Body of pancreas (tissue), 4 donors: Measurements from ENCODE around the gene NRIP2. TPM values are rescaled to one million over a fixed set of nuclear protein-coding genes. Genes with fewer than 3 reads are reported as not detected.

Source experiments
- ATAC-seq: fragments of 150-250 bp; one replicate; pipeline ENCODE4 v1.9.1; 2016
- DNase-seq, 4 donors: peaks; one replicate each; pipeline ENCODE4 v3.0.0-alpha.2; 2019
- H3K27ac ChIP-seq, 4 donors: fragments of 200-600 bp; sonication (generic); 1 replicate in 3 of 4; 2 replicates in 1 of 4; pipeline versions ENCODE4 v1.5.1 to v1.6.1; 2016 to 2019; ENCODE audit warnings: mild to moderate bottlenecking in 1 of 4, mixed read lengths in 1 of 4, moderate library complexity in 1 of 4
- H3K27me3 ChIP-seq, 2 donors: fragments of 200-600 bp; sonication (generic); one replicate each; pipeline ENCODE4 v1.6.0; 2016; ENCODE audit warnings: mild to moderate bottlenecking in 1 of 2
- H3K36me3 ChIP-seq, 2 donors: fragments of 200-600 bp; sonication (generic); replicated peaks in 1 of 2; 2 replicates each; pipeline ENCODE4 v1.5.1; 2016; ENCODE audit warnings: low read depth in 2 of 2; ENCODE audit not compliant: insufficient read depth in 1 of 2
- H3K4me1 ChIP-seq: fragments of 200-600 bp; sonication (generic); one replicate; pipeline ENCODE4 v1.6.0; 2016
- H3K4me3 ChIP-seq, 2 donors: fragments of 200-600 bp; sonication (generic); 1 replicate in 1 of 2; 2 replicates in 1 of 2; pipeline ENCODE4 v1.5.1; 2016 to 2019
- H3K9me3 ChIP-seq, 3 donors: fragments of 200-600 bp; sonication (generic); 1 replicate in 2 of 3; 2 replicates in 1 of 3; pipeline ENCODE4 v1.5.1; 2016
- CTCF ChIP-seq, 7 experiments: fragments of 450-650 bp in 4 of 7; fragments of 200-600 bp in 3 of 7; sonication (generic) in 3 of 7; IDR thresholded peaks; one replicate each; pipeline ENCODE4 v1.5.1; 2016 to 2019; ENCODE audit warnings: antibody characterized with exemption in 7 of 7
- POLR2A ChIP-seq, 3 donors: fragments of 450-650 bp; IDR thresholded peaks; one replicate each; pipeline ENCODE4 v1.6.1; 2016; ENCODE audit warnings: antibody characterized with exemption in 3 of 3, mild to moderate bottlenecking in 2 of 3
- WGBS, 2 donors: methylation state at CpG; one replicate each; pipeline ENCODE4 v1.1.5; 2017; 5-methylcytosine and 5-hydroxymethylcytosine counted together
- intact Hi-C: fragments of 100-400 bp; cut with DNase I; formaldehyde crosslinking; loops from one replicate; pipeline ENCODE4 v1.15.1; 2023
- total RNA-seq, 2 donors: library from RNA; depleted of rRNA; stranded (reverse); fragments of >200 nt; gene quantifications; one replicate each; pipeline ENCODE4 v1.1.0, GENCODE V29; 2016

The NRIP2 gene
- total RNA-seq, 2 donors from 2014 or later: 0.26 to 0.33 TPM

GRCh38 chr12:2860170-2860569 is 25.3 kb upstream of the NRIP2 start:
- no peak for DNase-seq
- no peak for ATAC-seq
- intact Hi-C loops: loop anchor here (10.0 kb wide), 1 partner anchor 175 kb away; no protein-coding TSS in a partner anchor
- H3K36me3 ChIP-seq: no peaks in the 10 kb centered on the region
- H3K27me3 ChIP-seq: no peaks in the 10 kb centered on the region
- TF ChIP-seq CTCF (IDR thresholded peaks at IDR 0.05) (no peak), POLR2A (IDR thresholded peaks at IDR 0.05) (no peak)
- H3K4me3 ChIP-seq: no peak overlapping the region
- no peak overlapping the region for H3K27ac ChIP-seq
- no peaks in the 10 kb centered on the region for H3K4me1 ChIP-seq
- H3K9me3 ChIP-seq: no peaks in the 10 kb centered on the region

GRCh38 chr12:2858944-2859421 is 24.1 kb upstream of the NRIP2 start:
- Histone ChIP-seq H3K9me3 (no peaks in the 10 kb centered on the region), H3K27me3 (no peaks in the 10 kb centered on the region), H3K4me1 (peaks cover 10% of the 10 kb centered on the region), H3K36me3 (no peaks in the 10 kb centered on the region), H3K4me3 (no peak overlapping the region), H3K27ac (no peak overlapping the region)
- TF ChIP-seq POLR2A (IDR thresholded peaks at IDR 0.05) (no peak), CTCF (IDR thresholded peaks at IDR 0.05) (no peak)
- no peak for DNase-seq
- WGBS, 2 donors: 80 to 98% methylated on average over 9 to 12 of the region's 12 CpGs
- ATAC-seq: no peak
- intact Hi-C loops: no loop called here

- TF ChIP-seq CTCF (IDR thresholded peaks at IDR 0.05) (no peak), POLR2A (IDR thresholded peaks at IDR 0.05) (no peak)
- WGBS, 2 donors: 77 to 96% methylated on average over 2 of the region's 2 CpGs
- Histone ChIP-seq H3K4me1 (peaks cover 10% of the 10 kb centered on the region), H3K36me3 (no peaks in the 10 kb centered on the region), H3K27ac (no peak overlapping the region), H3K27me3 (no peaks in the 10 kb centered on the region), H3K4me3 (no peak overlapping the region), H3K9me3 (no peaks in the 10 kb centered on the region)
- intact Hi-C loops: no loop called here
- DNase-seq (no peak), ATAC-seq (no peak)
Measured at GRCh38 chr12:2858334-2858733, 23.5 kb upstream of the NRIP2 start.

GRCh38 chr12:2857576-2857975 is 22.7 kb upstream of the NRIP2 start:
- H3K9me3 ChIP-seq: no peaks in the 10 kb centered on the region
- WGBS, 2 donors: 88 to 93% methylated on average over 7 of the region's 7 CpGs
- H3K36me3 ChIP-seq: no peaks in the 10 kb centered on the region
- intact Hi-C loops: no loop called here
- H3K27ac ChIP-seq: no peak overlapping the region
- H3K27me3 ChIP-seq: no peaks in the 10 kb centered on the region
- TF ChIP-seq POLR2A (IDR thresholded peaks at IDR 0.05): no peak
- ATAC-seq: no peak
- peaks cover 10% of the 10 kb centered on the region for H3K4me1 ChIP-seq
- H3K4me3 ChIP-seq: no peak overlapping the region
- no peak for DNase-seq

- Histone ChIP-seq H3K4me3 (no peak within 1 kb of the TSS), H3K27me3 (no peaks in the 10 kb centered on the region), H3K27ac (no peak within 1 kb of the TSS), H3K9me3 (no peaks in the 10 kb centered on the region), H3K36me3 (no peaks in the 10 kb centered on the region), H3K4me1 (peaks cover 10% of the 10 kb centered on the region)
- 38 to 61% methylated on average over 3 of the region's 3 CpGs for WGBS, 2 donors
- ATAC-seq (no peak), DNase-seq (no peak)
- intact Hi-C loops: no loop called here
- TF ChIP-seq POLR2A (IDR thresholded peaks at IDR 0.05) (no peak), CTCF (IDR thresholded peaks at IDR 0.05) (no peak)
Measured at GRCh38 chr12:2857021-2857431, 22.2 kb upstream of the NRIP2 start, which contains the start of gene TEX52. TSS of gene TEX52 (minus strand) at chr12:2857039. CDS start at chr12:2857026, 13 bp downstream.
